HepG2 (cell line): ENCODE results near the gene POFUT1. TPM values are rescaled to one million over a fixed set of nuclear protein-coding genes. Genes with fewer than 3 reads are reported as not detected.

Experiments used
- ATAC-seq: fragments of 200-7000 bp; cut with Tn5 transposase; 3 replicates; pipeline ENCODE4 v1.9.1; 2020; ENCODE audit warnings: mild to moderate bottlenecking, moderate library complexity
- BruUV-seq: library from RNA; stranded (reverse); fragments of 400-500 nt; replicated peaks from 2 replicates; lab custom pipeline; 2021; lab: Mats Ljungman, UMichigan
- CTCF ChIA-PET: fragments of 300-600 bp; formaldehyde crosslinking; extraction: SDS; loops from one replicate; lab custom pipeline; 2021; ENCODE audit warnings: low total read pairs, inconsistent platforms, low intra/inter-chr PET ratio; lab: Yijun Ruan, JAX
- POLR2A ChIA-PET: fragments of 350-600 bp; sonication (Branson Sonifier 250); formaldehyde crosslinking; loops from one replicate; lab custom pipeline; 2020; ENCODE audit warnings: antibody characterized with exemption, inconsistent platforms; lab: Yijun Ruan, JAX
- DNase-seq: peaks from one replicate; pipeline ENCODE4 v3.0.0-alpha.2; 2015; ENCODE audit warnings: low spot score
- FAIRE-seq: peaks from 3 replicates; lab custom pipeline; 2011; peaks lifted over from hg19 to GRCh38; lab: Jason Lieb, UNC
- H2AFZ ChIP-seq: one replicate; pipeline ENCODE4 v1.6.1; 2011; ENCODE audit warnings: low read length, inconsistent platforms
- H3K27ac ChIP-seq: fragments of 300-600 bp; 3 replicates; pipeline ENCODE4 v1.8.0; 2011; ENCODE audit warnings: mixed run types, mild to moderate bottlenecking, mixed read lengths, low read length, inconsistent platforms; ENCODE audit not compliant: insufficient read depth; ENCODE audit errors: extremely low read length
- H3K27me3 ChIP-seq, 2 experiments: fragments of 200-600 bp in 1 of 2; 2 replicates in 1 of 2; 3 replicates in 1 of 2; pipeline versions ENCODE4 v1.6.0 to v1.8.0; 2011; ENCODE audit warnings: low read length in 2 of 2, mild to moderate bottlenecking in 2 of 2, moderate library complexity in 2 of 2, inconsistent platforms in 1 of 2; ENCODE audit not compliant: insufficient read depth in 2 of 2, control insufficient read depth in 1 of 2
- H3K36me3 ChIP-seq, 2 experiments: fragments of 200-600 bp in 1 of 2; replicated peaks in 1 of 2; 2 replicates in 1 of 2; 3 replicates in 1 of 2; pipeline versions ENCODE4 v1.5.1 to v1.8.0; 2011; ENCODE audit warnings: low read length in 2 of 2, inconsistent platforms in 1 of 2; ENCODE audit not compliant: insufficient read depth in 2 of 2, control insufficient read depth in 1 of 2
- H3K4me1 ChIP-seq: 2 replicates; pipeline ENCODE4 v1.5.1; 2012; ENCODE audit warnings: low read length, inconsistent platforms; ENCODE audit not compliant: insufficient read depth
- H3K4me2 ChIP-seq: 2 replicates; pipeline ENCODE4 v1.6.0; 2011; ENCODE audit warnings: low read depth, low read length, inconsistent platforms
- H3K4me3 ChIP-seq, 3 experiments: fragments of 200-600 bp in 1 of 3; sonication (generic), shearing (Covaris generic) in 1 of 3; replicated peaks in 1 of 3; 2 replicates each; pipeline ENCODE4 v1.5.1; 2011 to 2016; ENCODE audit warnings: low read length in 3 of 3, inconsistent platforms in 2 of 3, low read depth in 2 of 3, mild to moderate bottlenecking in 2 of 3, control low read depth in 1 of 3, mixed read lengths in 1 of 3; ENCODE audit not compliant: insufficient read depth in 1 of 3
- H3K79me2 ChIP-seq: one replicate; pipeline ENCODE4 v1.6.1; 2011; ENCODE audit warnings: low read length, inconsistent platforms; ENCODE audit not compliant: insufficient read depth
- H3K9ac ChIP-seq: 2 replicates; pipeline ENCODE4 v1.6.0; 2011; ENCODE audit warnings: mild to moderate bottlenecking, low read depth, low read length, inconsistent platforms; ENCODE audit not compliant: insufficient read depth
- H3K9me3 ChIP-seq: 2 replicates; pipeline ENCODE4 v1.5.1; 2012; ENCODE audit warnings: mild to moderate bottlenecking, low read length
- H4K20me1 ChIP-seq: 2 replicates; pipeline ENCODE4 v1.6.0; 2011; ENCODE audit warnings: inconsistent platforms, mild to moderate bottlenecking, low read length, moderate library complexity; ENCODE audit not compliant: insufficient read depth
- ARID5B ChIP-seq: IDR thresholded peaks from 2 replicates; pipeline ENCODE4 v1.4.0; 2020; ENCODE audit warnings: mild to moderate bottlenecking, missing genetic modification reagents
- ATF7-NPFF ChIP-seq: sonication (generic); formaldehyde crosslinking; IDR thresholded peaks from 2 replicates; pipeline ENCODE4 v1.8.1; 2023; ENCODE audit warnings: mild to moderate bottlenecking, low read depth, missing genetic modification reagents, moderate library complexity
- ELF4 ChIP-seq: sonication (generic); formaldehyde crosslinking; IDR thresholded peaks from 2 replicates; pipeline ENCODE4 v1.5.0; 2020; ENCODE audit warnings: missing genetic modification reagents, mild to moderate bottlenecking, moderate library complexity, borderline replicate concordance
- KAT8 ChIP-seq: IDR thresholded peaks from 2 replicates; pipeline ENCODE4 v1.6.1; 2016; ENCODE audit warnings: missing genetic modification reagents, missing compliant biosample characterization
- KDM2A ChIP-seq: sonication (generic); formaldehyde crosslinking; IDR thresholded peaks from 2 replicates; pipeline ENCODE4 v1.4.0; 2020; ENCODE audit warnings: low read depth, missing genetic modification reagents, borderline replicate concordance
- MEIS2 ChIP-seq: sonication (generic); formaldehyde crosslinking; IDR thresholded peaks from 2 replicates; pipeline ENCODE4 v1.9.0; 2021; ENCODE audit warnings: mild to moderate bottlenecking, missing genetic modification reagents
- MTERF4 ChIP-seq: sonication (generic); formaldehyde crosslinking; IDR thresholded peaks from 2 replicates; pipeline ENCODE4 v1.8.0; 2023; ENCODE audit warnings: mild to moderate bottlenecking, missing genetic modification reagents
- RCOR2 ChIP-seq: IDR thresholded peaks from 2 replicates; pipeline ENCODE4 v1.6.1; 2016; ENCODE audit warnings: missing biosample characterization, missing genetic modification reagents
- SNAI1 ChIP-seq: sonication (generic); formaldehyde crosslinking; IDR thresholded peaks from 2 replicates; pipeline ENCODE4 v1.5.0; 2020; ENCODE audit warnings: mild to moderate bottlenecking, missing genetic modification reagents, borderline replicate concordance
- ZC3H13 ChIP-seq: sonication (generic); formaldehyde crosslinking; IDR thresholded peaks from 2 replicates; pipeline ENCODE4 v1.8.1; 2023; ENCODE audit warnings: mild to moderate bottlenecking, missing genetic modification reagents, moderate library complexity
- ZNF274 ChIP-seq: sonication (generic); formaldehyde crosslinking; IDR thresholded peaks from 2 replicates; pipeline ENCODE4 v1.5.1; 2020; ENCODE audit warnings: mild to moderate bottlenecking, missing genetic modification reagents
- WGBS: methylation state at CpG from one replicate; pipeline ENCODE4 v1.1.6; 2017; ENCODE audit warnings: low lambda C conversion rate; 5-methylcytosine and 5-hydroxymethylcytosine counted together
- in situ Hi-C: cut with HindIII; loops from 2 replicates; pipeline ENCODE4 v1.10.0; 2017; ENCODE audit warnings: low pct_unique_long_range_greater_than_20kb; ENCODE audit not compliant: extremely low pct_ligation_motif_present
- intact Hi-C: fragments of 100-400 bp; cut with micrococcal nuclease; formaldehyde crosslinking; loops from one replicate; pipeline ENCODE4 v1.10.0; 2022; ENCODE audit not compliant: unreplicated experiment
- polyA plus RNA-seq, 8 experiments: library from polyadenylated mRNA; depleted of rRNA in 3 of 8; stranded (reverse) in 7 of 8; unstranded in 1 of 8; fragments of >200 nt; fragmentation: Illumina TruSeq in 4 of 8; extraction: Trizol in 4 of 8; gene quantifications; 2 replicates each; pipeline versions ENCODE4 v1.2.1 to v1.2.3, GENCODE V29; 2011 to 2016; ENCODE audit warnings: low read depth in 4 of 8, missing spikeins in 1 of 8, mixed read lengths in 1 of 8; ENCODE audit not compliant: insufficient read depth in 1 of 8
- total RNA-seq, 5 experiments: library from RNA; depleted of rRNA; stranded (reverse); fragments of >200 nt; fragmentation: Illumina TruSeq; extraction: Trizol; gene quantifications; 2 replicates each; pipeline ENCODE4 v1.2.3, GENCODE V29; 2016; ENCODE audit warnings: low read depth in 1 of 5

Gene POFUT1
- total and polyA plus RNA-seq, 2 of the 13 experiments (the other 11 are each of a cell fraction or from before 2014, with no cell fraction given) = 35.5 to 58.3 TPM

- TF ChIP-seq ARID5B (0 out of 2 replicates have a peak, but pooled peaks have one; percentile 3), KAT8 (CRISPR knock-in tag) (no peak), ATF7-NPFF (no peak), KDM2A (CRISPR knock-in tag) (no peak), MEIS2 (CRISPR knock-in tag) (no peak), RCOR2 (CRISPR knock-in tag) (no peak)
Measured at GRCh38 chr20:32278199-32278643, 70.5 kb downstream of the POFUT1 start (continued).

GRCh38 chr20:32281711-32282110, 74.0 kb downstream of the POFUT1 start:
- ChIA-PET CTCF (no interaction called here), POLR2A (interaction anchor here (5.8 kb wide), 1 partner anchor 7 kb away, joined by 52 read pairs; no protein-coding TSS in a partner anchor)
- peaks cover 7 to 15% of the 10 kb centered on the region in 2 experiments; a peak in 4 of 5 replicates for H3K36me3 ChIP-seq
- no peaks in the 10 kb centered on the region for H3K9me3 ChIP-seq
- no peak overlapping the region for H3K9ac ChIP-seq
- no peak overlapping the region for H3K4me3 ChIP-seq
- H4K20me1 ChIP-seq = no peaks in the 10 kb centered on the region
- in situ Hi-C loops = no loop called here
- 96% methylated on average over 4 of the region's 4 CpGs for WGBS
- peaks cover 23% of the 10 kb centered on the region for H3K79me2 ChIP-seq
- TF ChIP-seq ZNF274 (CRISPR knock-in tag) = no peak
- TF ChIP-seq ELF4 = no peak
- no peak for TF ChIP-seq SNAI1 (CRISPR knock-in tag)
- TF ChIP-seq MTERF4 = no peak
- no peak for TF ChIP-seq ZC3H13 (CRISPR knock-in tag)
- intact Hi-C loops = no loop called here
- H3K4me1 ChIP-seq = peaks cover 52% of the 10 kb centered on the region
- no peak for FAIRE-seq
- no peaks in the 10 kb centered on the region; a peak in 1 of 5 replicates for H3K27me3 ChIP-seq
- no peak overlapping the region for H2AFZ ChIP-seq
- no peak for ATAC-seq
- H3K27ac ChIP-seq = no peak overlapping the region
- H3K4me2 ChIP-seq = no peak overlapping the region
- BruUV-seq = no TSS peak
- no peak for DNase-seq
